ENCODE measurements around the gene CUL3.

DNA sequence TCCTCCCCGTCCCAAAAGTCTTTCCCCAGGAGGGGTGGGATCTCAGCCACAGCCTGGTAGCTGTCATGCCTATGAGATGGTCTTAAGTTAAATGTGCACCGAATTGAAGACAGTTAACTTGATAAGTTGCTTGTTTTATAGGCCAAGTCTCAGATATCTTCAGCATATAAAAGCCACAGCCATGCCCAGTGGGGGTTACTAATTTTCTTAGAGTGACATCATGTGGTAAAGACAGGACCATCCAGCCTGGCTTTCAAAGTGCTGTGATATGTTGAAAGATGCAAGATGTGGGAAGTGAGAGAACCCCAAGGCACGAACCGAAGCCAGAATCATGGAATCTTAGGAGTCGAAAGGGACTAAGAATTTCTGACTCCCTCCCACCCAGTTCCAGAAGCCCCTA is 141.1 kb downstream of the CUL3 start:
- TF ChIP-seq, protein P1, sequence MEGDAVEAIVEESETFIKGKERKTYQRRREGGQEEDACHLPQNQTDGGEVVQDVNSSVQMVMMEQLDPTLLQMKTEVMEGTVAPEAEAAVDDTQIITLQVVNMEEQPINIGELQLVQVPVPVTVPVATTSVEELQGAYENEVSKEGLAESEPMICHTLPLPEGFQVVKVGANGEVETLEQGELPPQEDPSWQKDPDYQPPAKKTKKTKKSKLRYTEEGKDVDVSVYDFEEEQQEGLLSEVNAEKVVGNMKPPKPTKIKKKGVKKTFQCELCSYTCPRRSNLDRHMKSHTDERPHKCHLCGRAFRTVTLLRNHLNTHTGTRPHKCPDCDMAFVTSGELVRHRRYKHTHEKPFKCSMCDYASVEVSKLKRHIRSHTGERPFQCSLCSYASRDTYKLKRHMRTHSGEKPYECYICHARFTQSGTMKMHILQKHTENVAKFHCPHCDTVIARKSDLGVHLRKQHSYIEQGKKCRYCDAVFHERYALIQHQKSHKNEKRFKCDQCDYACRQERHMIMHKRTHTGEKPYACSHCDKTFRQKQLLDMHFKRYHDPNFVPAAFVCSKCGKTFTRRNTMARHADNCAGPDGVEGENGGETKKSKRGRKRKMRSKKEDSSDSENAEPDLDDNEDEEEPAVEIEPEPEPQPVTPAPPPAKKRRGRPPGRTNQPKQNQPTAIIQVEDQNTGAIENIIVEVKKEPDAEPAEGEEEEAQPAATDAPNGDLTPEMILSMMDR (conservative IDR thresholded peaks at IDR 0.05 in 1 of 2, IDR thresholded peaks at IDR 0.05 in 1 of 2; ENCODE audit: extremely low read depth in 1 of 2, insufficient read depth in 1 of 2, low read depth in 1 of 2, low read length in 2 of 2), result no peak
- TF ChIP-seq EZH2 (IDR thresholded peaks at IDR 0.05; ENCODE audit: borderline replicate concordance, low read length), result no peak

Data from mammary epithelial cell (primary cell).